Measurements from ENCODE around the gene ACBD4. TPM values are rescaled to one million over a fixed set of nuclear protein-coding genes. Genes with fewer than 3 reads are reported as not detected.

ACBD4 gene
- total and polyA plus RNA-seq, 2 of the 13 experiments (the other 11 are each of a cell fraction or from before 2014, with no cell fraction given), result 16.1 to 26.9 TPM

DNA sequence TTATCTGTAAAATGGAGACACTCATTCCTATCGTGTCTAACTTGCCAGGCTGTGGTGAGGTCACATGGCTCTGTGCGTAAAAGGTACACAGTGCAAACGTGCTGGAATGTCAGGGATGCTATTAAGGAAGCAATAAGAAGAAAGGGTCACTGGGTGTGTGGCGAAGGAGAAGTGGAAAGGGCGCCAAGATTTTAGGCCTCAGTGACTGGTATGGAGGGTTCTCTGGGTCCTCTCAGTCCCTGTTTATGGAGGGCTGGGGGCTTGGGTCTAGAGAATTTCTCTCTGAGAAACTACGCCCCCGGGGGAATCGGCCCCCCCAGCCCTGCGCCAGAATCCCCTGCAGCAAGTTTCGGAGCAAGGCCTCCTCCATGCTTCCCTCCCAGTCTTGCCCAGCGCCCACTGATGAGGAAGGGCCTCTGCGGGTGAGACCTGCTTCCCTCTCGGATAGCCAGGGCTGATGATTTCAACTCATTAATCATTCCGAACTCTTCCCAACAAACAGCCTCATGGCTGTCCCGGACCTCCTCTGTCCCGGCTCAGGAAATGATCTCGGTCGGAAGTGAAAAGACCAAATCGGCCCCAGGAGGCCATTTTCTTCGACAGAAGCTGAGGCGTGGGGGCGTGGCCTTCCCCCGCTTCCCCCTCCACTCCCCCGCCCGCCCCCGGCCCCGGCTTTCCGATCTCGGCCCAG, 11.5 kb downstream of the ACBD4 start (continued):
- TF ChIP-seq ZNF253 (CRISPR knock-in tag; IDR thresholded peaks at IDR 0.05; ENCODE audit: borderline replicate concordance) (0 out of 2 replicates have a peak, but pooled peaks have one; percentile 67), ZNF790 (CRISPR knock-in tag; IDR thresholded peaks at IDR 0.05; ENCODE audit: borderline replicate concordance) (no peak), ESRRA (CRISPR knock-in tag; IDR thresholded peaks at IDR 0.05; ENCODE audit: low read depth) (no peak), MEIS1 (CRISPR knock-in tag; IDR thresholded peaks at IDR 0.05; ENCODE audit: borderline replicate concordance) (no peak), ZZZ3 (CRISPR knock-in tag; IDR thresholded peaks at IDR 0.05; ENCODE audit: borderline replicate concordance) (no peak), ZC3H4 (CRISPR knock-in tag; IDR thresholded peaks at IDR 0.05; ENCODE audit: borderline replicate concordance) (peak; percentile 73), ZNF777 (CRISPR knock-in tag; IDR thresholded peaks at IDR 0.05) (no peak), HOXD1 (CRISPR knock-in tag; IDR thresholded peaks at IDR 0.05) (no peak), MXI1 (IDR thresholded peaks at IDR 0.05; ENCODE audit: borderline replicate concordance, low read depth, low read length) (peak; percentile 24; the same call in 1 of the 3 replicates), SALL1 (CRISPR knock-in tag; IDR thresholded peaks at IDR 0.05) (peak; percentile 62; the same call in 1 of the 2 replicates), ZNF629 (CRISPR knock-in tag; conservative IDR thresholded peaks at IDR 0.05) (no peak), GABPA (IDR thresholded peaks at IDR 0.05; ENCODE audit: low read depth, low read length) (no peak), GABPA (CRISPR knock-in tag; IDR thresholded peaks at IDR 0.05; ENCODE audit: low read depth) (peak; percentile 12; the same call in 1 of the 2 replicates)
- TF ChIP-seq, protein P1, sequence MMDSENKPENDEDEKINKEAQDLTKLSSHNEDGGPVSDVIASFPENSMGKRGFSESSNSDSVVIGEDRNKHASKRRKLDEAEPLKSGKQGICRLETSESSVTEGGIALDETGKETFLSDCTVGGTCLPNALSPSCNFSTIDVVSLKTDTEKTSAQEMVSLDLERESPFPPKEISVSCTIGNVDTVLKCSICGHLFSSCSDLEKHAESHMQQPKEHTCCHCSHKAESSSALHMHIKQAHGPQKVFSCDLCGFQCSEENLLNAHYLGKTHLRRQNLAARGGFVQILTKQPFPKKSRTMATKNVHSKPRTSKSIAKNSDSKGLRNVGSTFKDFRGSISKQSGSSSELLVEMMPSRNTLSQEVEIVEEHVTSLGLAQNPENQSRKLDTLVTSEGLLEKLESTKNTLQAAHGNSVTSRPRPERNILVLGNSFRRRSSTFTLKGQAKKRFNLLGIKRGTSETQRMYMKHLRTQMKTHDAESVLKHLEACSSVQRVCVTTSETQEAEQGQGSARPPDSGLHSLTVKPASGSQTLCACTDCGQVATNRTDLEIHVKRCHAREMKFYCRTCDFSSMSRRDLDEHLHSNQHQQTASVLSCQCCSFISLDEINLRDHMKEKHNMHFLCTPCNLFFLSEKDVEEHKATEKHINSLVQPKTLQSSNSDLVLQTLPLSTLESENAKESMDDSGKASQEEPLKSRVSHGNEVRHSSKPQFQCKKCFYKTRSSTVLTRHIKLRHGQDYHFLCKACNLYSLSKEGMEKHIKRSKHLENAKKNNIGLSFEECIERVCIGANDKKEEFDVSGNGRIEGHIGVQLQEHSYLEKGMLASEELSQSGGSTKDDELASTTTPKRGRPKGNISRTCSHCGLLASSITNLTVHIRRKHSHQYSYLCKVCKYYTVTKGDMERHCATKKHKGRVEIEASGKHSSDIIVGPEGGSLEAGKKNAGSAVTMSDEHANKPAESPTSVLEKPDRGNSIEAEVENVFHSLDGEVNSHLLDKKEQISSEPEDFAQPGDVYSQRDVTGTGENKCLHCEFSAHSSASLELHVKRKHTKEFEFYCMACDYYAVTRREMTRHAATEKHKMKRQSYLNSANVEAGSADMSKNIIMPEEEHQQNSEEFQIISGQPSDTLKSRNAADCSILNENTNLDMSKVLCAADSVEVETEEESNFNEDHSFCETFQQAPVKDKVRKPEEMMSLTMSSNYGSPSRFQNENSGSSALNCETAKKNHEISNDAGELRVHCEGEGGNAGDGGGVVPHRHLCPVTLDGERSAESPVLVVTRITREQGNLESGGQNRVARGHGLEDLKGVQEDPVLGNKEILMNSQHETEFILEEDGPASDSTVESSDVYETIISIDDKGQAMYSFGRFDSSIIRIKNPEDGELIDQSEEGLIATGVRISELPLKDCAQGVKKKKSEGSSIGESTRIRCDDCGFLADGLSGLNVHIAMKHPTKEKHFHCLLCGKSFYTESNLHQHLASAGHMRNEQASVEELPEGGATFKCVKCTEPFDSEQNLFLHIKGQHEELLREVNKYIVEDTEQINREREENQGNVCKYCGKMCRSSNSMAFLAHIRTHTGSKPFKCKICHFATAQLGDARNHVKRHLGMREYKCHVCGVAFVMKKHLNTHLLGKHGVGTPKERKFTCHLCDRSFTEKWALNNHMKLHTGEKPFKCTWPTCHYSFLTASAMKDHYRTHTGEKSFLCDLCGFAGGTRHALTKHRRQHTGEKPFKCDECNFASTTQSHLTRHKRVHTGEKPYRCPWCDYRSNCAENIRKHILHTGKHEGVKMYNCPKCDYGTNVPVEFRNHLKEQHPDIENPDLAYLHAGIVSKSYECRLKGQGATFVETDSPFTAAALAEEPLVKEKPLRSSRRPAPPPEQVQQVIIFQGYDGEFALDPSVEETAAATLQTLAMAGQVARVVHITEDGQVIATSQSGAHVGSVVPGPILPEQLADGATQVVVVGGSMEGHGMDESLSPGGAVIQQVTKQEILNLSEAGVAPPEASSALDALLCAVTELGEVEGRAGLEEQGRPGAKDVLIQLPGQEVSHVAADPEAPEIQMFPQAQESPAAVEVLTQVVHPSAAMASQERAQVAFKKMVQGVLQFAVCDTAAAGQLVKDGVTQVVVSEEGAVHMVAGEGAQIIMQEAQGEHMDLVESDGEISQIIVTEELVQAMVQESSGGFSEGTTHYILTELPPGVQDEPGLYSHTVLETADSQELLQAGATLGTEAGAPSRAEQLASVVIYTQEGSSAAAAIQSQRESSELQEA (CRISPR knock-in tag; IDR thresholded peaks at IDR 0.05; ENCODE audit: not compliant biosample characterization), result no peak
- TF ChIP-seq, protein P2, sequence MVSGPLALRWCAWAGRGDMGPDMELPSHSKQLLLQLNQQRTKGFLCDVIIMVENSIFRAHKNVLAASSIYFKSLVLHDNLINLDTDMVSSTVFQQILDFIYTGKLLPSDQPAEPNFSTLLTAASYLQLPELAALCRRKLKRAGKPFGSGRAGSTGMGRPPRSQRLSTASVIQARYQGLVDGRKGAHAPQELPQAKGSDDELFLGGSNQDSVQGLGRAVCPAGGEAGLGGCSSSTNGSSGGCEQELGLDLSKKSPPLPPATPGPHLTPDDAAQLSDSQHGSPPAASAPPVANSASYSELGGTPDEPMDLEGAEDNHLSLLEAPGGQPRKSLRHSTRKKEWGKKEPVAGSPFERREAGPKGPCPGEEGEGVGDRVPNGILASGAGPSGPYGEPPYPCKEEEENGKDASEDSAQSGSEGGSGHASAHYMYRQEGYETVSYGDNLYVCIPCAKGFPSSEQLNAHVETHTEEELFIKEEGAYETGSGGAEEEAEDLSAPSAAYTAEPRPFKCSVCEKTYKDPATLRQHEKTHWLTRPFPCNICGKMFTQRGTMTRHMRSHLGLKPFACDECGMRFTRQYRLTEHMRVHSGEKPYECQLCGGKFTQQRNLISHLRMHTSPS (CRISPR knock-in tag; IDR thresholded peaks at IDR 0.05; ENCODE audit: low read depth), result no peak
- TF ChIP-seq, protein P3, sequence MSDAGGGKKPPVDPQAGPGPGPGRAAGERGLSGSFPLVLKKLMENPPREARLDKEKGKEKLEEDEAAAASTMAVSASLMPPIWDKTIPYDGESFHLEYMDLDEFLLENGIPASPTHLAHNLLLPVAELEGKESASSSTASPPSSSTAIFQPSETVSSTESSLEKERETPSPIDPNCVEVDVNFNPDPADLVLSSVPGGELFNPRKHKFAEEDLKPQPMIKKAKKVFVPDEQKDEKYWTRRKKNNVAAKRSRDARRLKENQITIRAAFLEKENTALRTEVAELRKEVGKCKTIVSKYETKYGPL (CRISPR knock-in tag; IDR thresholded peaks at IDR 0.05), result no peak
- TF ChIP-seq, protein P4, sequence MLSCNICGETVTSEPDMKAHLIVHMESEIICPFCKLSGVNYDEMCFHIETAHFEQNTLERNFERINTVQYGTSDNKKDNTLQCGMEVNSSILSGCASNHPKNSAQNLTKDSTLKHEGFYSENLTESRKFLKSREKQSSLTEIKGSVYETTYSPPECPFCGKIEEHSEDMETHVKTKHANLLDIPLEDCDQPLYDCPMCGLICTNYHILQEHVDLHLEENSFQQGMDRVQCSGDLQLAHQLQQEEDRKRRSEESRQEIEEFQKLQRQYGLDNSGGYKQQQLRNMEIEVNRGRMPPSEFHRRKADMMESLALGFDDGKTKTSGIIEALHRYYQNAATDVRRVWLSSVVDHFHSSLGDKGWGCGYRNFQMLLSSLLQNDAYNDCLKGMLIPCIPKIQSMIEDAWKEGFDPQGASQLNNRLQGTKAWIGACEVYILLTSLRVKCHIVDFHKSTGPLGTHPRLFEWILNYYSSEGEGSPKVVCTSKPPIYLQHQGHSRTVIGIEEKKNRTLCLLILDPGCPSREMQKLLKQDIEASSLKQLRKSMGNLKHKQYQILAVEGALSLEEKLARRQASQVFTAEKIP (CRISPR knock-in tag; IDR thresholded peaks at IDR 0.05; ENCODE audit: borderline replicate concordance), result no peak
